Mucosa of descending colon (tissue), 3 donors: ENCODE measurements around the gene FITM1. TPM values are rescaled to one million over a fixed set of nuclear protein-coding genes. Genes with fewer than 3 reads are reported as not detected.
A peak's percentile ranks its signal among the peaks of the same experiment; 100 is the strongest.

Experiments used
- ATAC-seq: fragments of 200-7000 bp; cut with Tn5 transposase; one replicate; pipeline ENCODE4 v1.9.1; 2020; ENCODE audit warnings: mild to moderate bottlenecking, moderate library complexity
- DNase-seq, 3 donors: peaks; one replicate each; pipeline ENCODE4 v3.0.0-alpha.2; 2020
- H3K36me3 ChIP-seq: fragments of 200-600 bp; one replicate; pipeline ENCODE4 v1.8.0; 2021; ENCODE audit warnings: low read depth, mild to moderate bottlenecking
- H3K4me1 ChIP-seq: fragments of 200-600 bp; one replicate; pipeline ENCODE4 v1.8.0; 2021; ENCODE audit warnings: low read depth, mild to moderate bottlenecking
- H3K4me3 ChIP-seq: fragments of 200-600 bp; one replicate; pipeline ENCODE4 v1.8.0; 2021; ENCODE audit warnings: mild to moderate bottlenecking
- H3K9me3 ChIP-seq: fragments of 200-600 bp; one replicate; pipeline ENCODE4 v1.8.0; 2021; ENCODE audit warnings: mild to moderate bottlenecking
- intact Hi-C, 2 donors: fragments of 100-400 bp; cut with DNase I in 1 of 2; cut with micrococcal nuclease in 1 of 2; formaldehyde crosslinking; loops; one replicate each; pipeline versions ENCODE4 v1.11.0 to v1.11.1; 2022; cut with DNase I, micrococcal nuclease
- total RNA-seq, 3 donors: library from RNA; stranded (reverse); fragmentation: NEBNext Ultra II Directional in 2 of 3; extraction: Animal tissue kit (Norgen Biotek cat#: 25700) in 2 of 3; gene quantifications; one replicate each; pipeline versions ENCODE4 v1.2.1 to v1.2.4, GENCODE V29; 2021 to 2023
- TF ChIP-seq, protein P1 (sequence below): fragments of 200-600 bp; IDR thresholded peaks from one replicate; pipeline ENCODE4 v1.8.0; 2022; ENCODE audit warnings: antibody characterized with exemption, mild to moderate bottlenecking
- donor health status: DM: no; HTN: no; CAD: no; lungs with moderate emphysema.
- donor health status: DM: no; HTN: no; CAD: no.
- donor health status: DM: no; HTN: yes; CAD: no.

The FITM1 gene
- total RNA-seq, 3 donors from 2014 or later, result 0.79 to 1.9 (median 1.3) TPM

GRCh38 chr14:24106672-24107271 lies 23.7 kb upstream of the FITM1 start:
- TF ChIP-seq, protein P1, sequence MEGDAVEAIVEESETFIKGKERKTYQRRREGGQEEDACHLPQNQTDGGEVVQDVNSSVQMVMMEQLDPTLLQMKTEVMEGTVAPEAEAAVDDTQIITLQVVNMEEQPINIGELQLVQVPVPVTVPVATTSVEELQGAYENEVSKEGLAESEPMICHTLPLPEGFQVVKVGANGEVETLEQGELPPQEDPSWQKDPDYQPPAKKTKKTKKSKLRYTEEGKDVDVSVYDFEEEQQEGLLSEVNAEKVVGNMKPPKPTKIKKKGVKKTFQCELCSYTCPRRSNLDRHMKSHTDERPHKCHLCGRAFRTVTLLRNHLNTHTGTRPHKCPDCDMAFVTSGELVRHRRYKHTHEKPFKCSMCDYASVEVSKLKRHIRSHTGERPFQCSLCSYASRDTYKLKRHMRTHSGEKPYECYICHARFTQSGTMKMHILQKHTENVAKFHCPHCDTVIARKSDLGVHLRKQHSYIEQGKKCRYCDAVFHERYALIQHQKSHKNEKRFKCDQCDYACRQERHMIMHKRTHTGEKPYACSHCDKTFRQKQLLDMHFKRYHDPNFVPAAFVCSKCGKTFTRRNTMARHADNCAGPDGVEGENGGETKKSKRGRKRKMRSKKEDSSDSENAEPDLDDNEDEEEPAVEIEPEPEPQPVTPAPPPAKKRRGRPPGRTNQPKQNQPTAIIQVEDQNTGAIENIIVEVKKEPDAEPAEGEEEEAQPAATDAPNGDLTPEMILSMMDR, result no peak
- intact Hi-C loops, result loop anchor here in 1 of 2 donors (10.0 kb wide), 1 partner anchor 52 kb away; the partner anchor contains the start of gene CARMIL3
- peaks cover 8% of the 10 kb centered on the region for H3K4me1 ChIP-seq
- ATAC-seq (no peak), DNase-seq (no peak)
- no peak overlapping the region for H3K4me3 ChIP-seq
- no peaks in the 10 kb centered on the region for H3K36me3 ChIP-seq
- H3K9me3 ChIP-seq, result no peaks in the 10 kb centered on the region

DNA sequence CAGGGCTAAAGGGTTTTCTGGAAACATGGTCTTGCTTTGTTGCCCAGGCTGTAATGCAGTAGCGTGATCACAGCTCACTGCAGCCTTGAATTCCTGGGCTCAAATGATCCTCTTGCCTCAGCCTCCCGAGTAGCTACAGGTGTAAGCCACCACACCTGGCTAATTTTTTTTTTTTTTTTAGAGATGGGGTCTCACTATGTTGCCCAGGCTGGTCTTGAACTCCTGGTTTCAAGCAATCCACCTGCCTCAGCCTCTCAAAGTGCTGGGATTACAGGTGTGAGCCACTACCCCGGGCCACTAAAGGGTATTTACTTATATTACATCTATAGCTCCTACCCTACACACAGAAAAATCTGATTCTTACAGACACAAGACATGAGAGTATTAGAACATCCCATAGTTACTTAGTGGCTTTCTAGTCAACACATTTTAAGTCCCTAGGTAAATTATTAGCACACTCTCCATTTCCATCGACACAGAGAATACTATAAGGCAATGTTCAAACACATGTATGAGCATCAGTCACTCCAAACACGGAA lies 22.1 kb upstream of the FITM1 start:
- no peak for ATAC-seq
- Histone ChIP-seq H3K9me3 (no peaks in the 10 kb centered on the region), H3K4me1 (peaks cover 8% of the 10 kb centered on the region), H3K36me3 (no peaks in the 10 kb centered on the region), H3K4me3 (peak overlapping the region; percentile 3)
- intact Hi-C loops, result loop anchor here in 1 of 2 donors (10.0 kb wide), 1 partner anchor 54 kb away; the partner anchor contains the start of gene CARMIL3
- DNase-seq, result no peak
- TF ChIP-seq, protein P1, result no peak

GRCh38 chr14:24110060-24110459 lies 20.4 kb upstream of the FITM1 start:
- TF ChIP-seq, protein P1, result no peak
- ATAC-seq (no peak), DNase-seq (no peak)
- intact Hi-C loops, result no loop called here
- H3K36me3 ChIP-seq, result peaks cover 4% of the 10 kb centered on the region
- no peak overlapping the region for H3K4me3 ChIP-seq
- no peaks in the 10 kb centered on the region for H3K9me3 ChIP-seq
- peaks cover 8% of the 10 kb centered on the region for H3K4me1 ChIP-seq

DNA sequence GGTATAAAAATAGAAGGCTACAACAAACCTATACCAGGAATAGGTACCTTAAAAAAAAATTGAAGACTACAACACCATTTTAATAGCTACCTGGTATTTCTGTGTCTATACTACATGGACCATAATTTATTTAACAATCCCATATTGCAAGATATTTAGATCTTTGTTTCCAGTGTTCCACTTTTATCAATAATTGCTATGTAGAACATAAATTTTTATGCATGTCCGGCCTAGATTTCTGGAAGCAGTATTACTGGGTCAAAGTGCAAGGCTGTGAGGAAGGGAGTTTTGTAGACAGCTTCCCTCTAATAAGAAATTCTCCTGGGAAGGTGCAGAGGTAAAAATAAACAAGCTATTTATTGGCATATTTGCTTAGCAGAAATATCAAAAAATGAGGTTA lies 19.9 kb upstream of the FITM1 start:
- intact Hi-C loops, result no loop called here
- peaks cover 8% of the 10 kb centered on the region for H3K4me1 ChIP-seq
- H3K36me3 ChIP-seq, result peaks cover 4% of the 10 kb centered on the region
- no peaks in the 10 kb centered on the region for H3K9me3 ChIP-seq
- no peak overlapping the region for H3K4me3 ChIP-seq
- ATAC-seq (no peak), DNase-seq (no peak)
- TF ChIP-seq, protein P1, result no peak

- Histone ChIP-seq H3K9me3 (no peaks in the 10 kb centered on the region), H3K36me3 (peaks cover 4% of the 10 kb centered on the region), H3K4me3 (peak overlapping the region; percentile 31), H3K4me1 (peaks cover 18% of the 10 kb centered on the region)
- no peak for ATAC-seq
- peak in 1 of 3 donors; percentile 39 for DNase-seq
- intact Hi-C loops, result no loop called here
- TF ChIP-seq, protein P1, result no peak
Measured at GRCh38 chr14:24113379-24113800, 17.1 kb upstream of the FITM1 start.
